22Rv1 (cell line): ENCODE measurements around the gene DGKB.

Experiments
- H3K27ac ChIP-seq: fragments of 450-650 bp; 2 replicates; pipeline ENCODE4 v1.5.1; 2017
- CTCF ChIP-seq: fragments of 450-650 bp; IDR thresholded peaks from 2 replicates; pipeline ENCODE4 v1.5.1; 2017; ENCODE audit warnings: mild to moderate bottlenecking
- ZFX ChIP-seq: fragments of 450-650 bp; IDR thresholded peaks from 2 replicates; pipeline ENCODE4 v1.6.1; 2017; ENCODE audit warnings: antibody characterized with exemption, borderline replicate concordance

DGKB gene

GRCh38 chr7:14854471-14854870 is 48.1 kb downstream of the DGKB start:
- TF ChIP-seq CTCF (no peak), ZFX (no peak)
- H3K27ac ChIP-seq, result no peak overlapping the region

GRCh38 chr7:14851610-14852009 is 50.9 kb downstream of the DGKB start:
- no peak for TF ChIP-seq CTCF
- TF ChIP-seq ZFX, result no peak
- no peak overlapping the region for H3K27ac ChIP-seq

GRCh38 chr7:14850039-14850438 is 52.5 kb downstream of the DGKB start:
- TF ChIP-seq ZFX (no peak), CTCF (no peak)
- no peak overlapping the region for H3K27ac ChIP-seq

GRCh38 chr7:14846405-14846804 is 56.1 kb downstream of the DGKB start:
- H3K27ac ChIP-seq, result no peak overlapping the region
- TF ChIP-seq ZFX, result no peak
- TF ChIP-seq CTCF, result no peak

GRCh38 chr7:14843755-14844154 is 58.8 kb downstream of the DGKB start:
- no peak overlapping the region for H3K27ac ChIP-seq
- TF ChIP-seq ZFX, result no peak
- TF ChIP-seq CTCF, result no peak

GRCh38 chr7:14842523-14842922 is 60.0 kb downstream of the DGKB start:
- no peak for TF ChIP-seq CTCF
- TF ChIP-seq ZFX, result no peak
- H3K27ac ChIP-seq, result no peak overlapping the region

GRCh38 chr7:14841869-14842268 is 60.7 kb downstream of the DGKB start:
- no peak overlapping the region for H3K27ac ChIP-seq
- TF ChIP-seq ZFX (no peak), CTCF (no peak)
